GM18502 (cell line): Measurements from ENCODE around the gene ALK.

Experiments used
- ATAC-seq: cut with Tn5 transposase; IDR thresholded peaks from one replicate; pipeline ENCODE4 v1.9.1; 2021; ENCODE audit warnings: mild to moderate bottlenecking; ENCODE audit not compliant: unreplicated experiment, poor library complexity

The ALK gene

GRCh38 chr2:29590211-29590610, 331.2 kb downstream of the ALK start:
- no peak for ATAC-seq

GRCh38 chr2:29589440-29590103, 331.8 kb downstream of the ALK start:
- ATAC-seq = no peak

- ATAC-seq = no peak
Observed at GRCh38 chr2:29587402-29588190, 333.8 kb downstream of the ALK start.

- ATAC-seq = no peak
Observed at GRCh38 chr2:29586919-29587318, 334.5 kb downstream of the ALK start.

- no peak for ATAC-seq
Observed at GRCh38 chr2:29583548-29584156, 337.7 kb downstream of the ALK start.

- ATAC-seq = peak; percentile 56
Observed at GRCh38 chr2:29583104-29583503, 338.3 kb downstream of the ALK start.

- ATAC-seq = no peak
Observed at GRCh38 chr2:29582062-29582461, 339.3 kb downstream of the ALK start.

- no peak for ATAC-seq
Observed at GRCh38 chr2:29580223-29580622, 341.2 kb downstream of the ALK start.

GRCh38 chr2:29579495-29580169, 341.8 kb downstream of the ALK start:
- no peak for ATAC-seq

- no peak for ATAC-seq
Observed at GRCh38 chr2:29578084-29578598, 343.2 kb downstream of the ALK start.

- no peak for ATAC-seq
Observed at GRCh38 chr2:29576231-29576630, 345.2 kb downstream of the ALK start.

GRCh38 chr2:29575370-29575890, 346.0 kb downstream of the ALK start:
- no peak for ATAC-seq

GRCh38 chr2:29573612-29574011, 347.8 kb downstream of the ALK start:
- ATAC-seq = no peak

GRCh38 chr2:29573147-29573546, 348.2 kb downstream of the ALK start:
- ATAC-seq = no peak

- ATAC-seq = no peak
Observed at GRCh38 chr2:29570539-29570938, 350.8 kb downstream of the ALK start.

GRCh38 chr2:29567906-29568520, 353.4 kb downstream of the ALK start:
- no peak for ATAC-seq

- no peak for ATAC-seq
Observed at GRCh38 chr2:29563697-29564096, 357.7 kb downstream of the ALK start.

- ATAC-seq = no peak
Observed at GRCh38 chr2:29562896-29563295, 358.5 kb downstream of the ALK start.

GRCh38 chr2:29562319-29562718, 359.1 kb downstream of the ALK start:
- no peak for ATAC-seq

GRCh38 chr2:29561628-29562027, 359.8 kb downstream of the ALK start:
- no peak for ATAC-seq
